ENCODE results near the gene DIDO1.
A peak's percentile ranks its signal among the peaks of the same experiment; 100 is the strongest.

Gene DIDO1

DNA sequence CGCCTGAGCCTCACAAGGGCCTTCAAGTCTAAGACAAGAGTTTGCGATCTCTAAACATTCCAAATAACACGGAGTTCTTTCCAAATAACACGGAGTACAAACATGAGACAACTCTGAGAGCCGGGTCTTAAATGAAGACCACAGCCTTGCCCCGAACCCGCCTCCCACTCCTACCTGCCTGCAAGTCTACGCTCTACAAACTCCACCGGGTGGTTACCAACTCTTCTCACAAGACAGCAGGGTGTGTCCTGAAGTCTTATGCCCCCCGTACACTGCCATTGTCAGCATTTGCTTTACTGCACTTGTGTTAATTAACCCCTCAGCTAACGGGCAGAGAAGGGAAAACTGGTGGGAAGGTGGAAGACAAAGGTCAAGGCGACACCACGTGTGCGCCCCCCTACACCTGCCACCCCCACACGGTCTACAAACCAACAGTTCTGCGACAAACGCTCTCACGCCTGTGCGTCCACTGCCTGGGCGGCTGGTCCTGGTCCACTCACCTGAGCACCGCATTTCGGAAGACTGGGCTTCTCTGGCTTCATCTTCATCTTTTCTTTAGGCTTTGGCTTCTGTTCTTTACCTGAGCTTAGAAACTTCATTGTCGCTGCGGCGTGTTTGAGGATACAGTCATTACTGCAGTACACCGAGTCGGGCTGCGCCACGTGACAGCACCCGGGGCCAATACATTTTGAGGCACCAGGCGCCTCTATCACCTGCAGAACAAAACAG, 19.5 kb downstream of the DIDO1 start:
- no peak for DNase-seq
- Mint-ChIP-seq H3K27ac (peak overlapping the region; percentile 57), H3K4me1 (ENCODE audit: low read depth) (peaks cover 38% of the 10 kb centered on the region), H3K9me3 (no peaks in the 10 kb centered on the region), H3K27me3 (no peaks in the 10 kb centered on the region), H3K4me3 (no peak overlapping the region), H3K36me3 (ENCODE audit: low read depth) (peaks cover 100% of the 10 kb centered on the region)

- Mint-ChIP-seq H3K4me3 (no peak overlapping the region), H3K9me3 (no peaks in the 10 kb centered on the region), H3K27me3 (no peaks in the 10 kb centered on the region), H3K4me1 (ENCODE audit: low read depth) (peaks cover 40% of the 10 kb centered on the region), H3K36me3 (ENCODE audit: low read depth) (peaks cover 100% of the 10 kb centered on the region), H3K27ac (peak overlapping the region; percentile 57)
- no peak for DNase-seq
These were observed 20.1 kb downstream of the DIDO1 start for GRCh38 chr20:62906209-62906608.

- Mint-ChIP-seq H3K4me1 (ENCODE audit: low read depth) (peaks cover 46% of the 10 kb centered on the region), H3K9me3 (no peaks in the 10 kb centered on the region), H3K27me3 (no peaks in the 10 kb centered on the region), H3K36me3 (ENCODE audit: low read depth) (peaks cover 100% of the 10 kb centered on the region), H3K27ac (peak overlapping the region; percentile 69), H3K4me3 (no peak overlapping the region)
- DNase-seq = no peak
These were observed 20.7 kb downstream of the DIDO1 start for GRCh38 chr20:62905536-62906117.

DNA sequence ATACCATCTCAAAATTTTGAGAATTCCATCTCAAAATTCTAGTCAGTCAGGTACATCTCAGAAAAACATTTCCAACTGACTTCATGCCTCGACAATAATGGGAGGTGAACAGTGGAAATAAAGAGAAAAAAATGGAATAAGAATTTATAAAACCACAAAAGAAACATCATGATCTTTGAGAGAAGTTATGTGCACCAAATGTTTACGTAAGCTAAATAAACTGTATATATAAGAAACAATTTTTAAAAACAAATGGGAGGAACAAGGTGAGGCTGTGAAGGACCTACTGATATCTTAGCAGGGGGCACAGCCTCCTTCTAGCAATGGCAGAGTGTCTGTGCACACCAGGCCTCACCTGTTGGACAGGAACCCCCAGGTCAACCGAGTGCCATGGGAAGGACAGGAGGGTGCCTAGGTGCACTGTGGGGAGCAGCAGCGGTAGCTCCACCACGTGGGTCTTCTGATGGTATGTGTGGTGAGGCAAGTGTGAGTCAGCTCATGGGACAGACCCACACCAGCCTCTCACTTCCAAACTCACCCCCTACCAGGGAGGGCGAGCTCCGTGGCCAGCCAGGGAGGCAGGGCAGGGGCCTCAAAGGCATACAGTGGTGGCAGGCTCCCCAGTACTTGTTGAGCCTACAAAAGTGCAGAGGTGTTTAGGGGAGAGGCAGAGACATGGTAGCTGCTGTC, 23.2 kb downstream of the DIDO1 start:
- Mint-ChIP-seq H3K4me1 (ENCODE audit: low read depth) (peaks cover 60% of the 10 kb centered on the region), H3K27me3 (no peaks in the 10 kb centered on the region), H3K27ac (peak overlapping the region; percentile 77), H3K4me3 (no peak overlapping the region), H3K9me3 (no peaks in the 10 kb centered on the region), H3K36me3 (ENCODE audit: low read depth) (peaks cover 80% of the 10 kb centered on the region)
- no peak for DNase-seq

DNA sequence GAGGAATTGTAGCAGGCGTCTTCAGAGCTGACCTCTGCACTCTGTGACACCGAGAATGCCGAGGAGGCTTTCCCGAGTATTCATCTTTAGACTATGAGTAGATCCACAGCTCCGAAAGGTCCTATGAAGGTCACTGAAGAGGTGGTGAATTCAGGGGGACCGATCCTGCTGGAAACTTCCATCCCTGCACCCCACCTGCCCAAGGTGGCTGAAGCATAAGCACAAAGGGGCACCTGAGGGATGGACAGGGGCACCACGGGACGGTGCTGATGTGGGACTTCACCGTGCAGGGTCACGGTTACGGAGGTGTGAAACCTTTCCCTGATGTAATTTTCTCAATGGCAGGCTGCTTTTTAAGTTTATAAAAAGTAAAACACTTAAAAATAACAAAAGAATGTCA, 24.4 kb downstream of the DIDO1 start:
- Mint-ChIP-seq H3K9me3 (no peaks in the 10 kb centered on the region), H3K36me3 (ENCODE audit: low read depth) (peaks cover 76% of the 10 kb centered on the region)

DNA sequence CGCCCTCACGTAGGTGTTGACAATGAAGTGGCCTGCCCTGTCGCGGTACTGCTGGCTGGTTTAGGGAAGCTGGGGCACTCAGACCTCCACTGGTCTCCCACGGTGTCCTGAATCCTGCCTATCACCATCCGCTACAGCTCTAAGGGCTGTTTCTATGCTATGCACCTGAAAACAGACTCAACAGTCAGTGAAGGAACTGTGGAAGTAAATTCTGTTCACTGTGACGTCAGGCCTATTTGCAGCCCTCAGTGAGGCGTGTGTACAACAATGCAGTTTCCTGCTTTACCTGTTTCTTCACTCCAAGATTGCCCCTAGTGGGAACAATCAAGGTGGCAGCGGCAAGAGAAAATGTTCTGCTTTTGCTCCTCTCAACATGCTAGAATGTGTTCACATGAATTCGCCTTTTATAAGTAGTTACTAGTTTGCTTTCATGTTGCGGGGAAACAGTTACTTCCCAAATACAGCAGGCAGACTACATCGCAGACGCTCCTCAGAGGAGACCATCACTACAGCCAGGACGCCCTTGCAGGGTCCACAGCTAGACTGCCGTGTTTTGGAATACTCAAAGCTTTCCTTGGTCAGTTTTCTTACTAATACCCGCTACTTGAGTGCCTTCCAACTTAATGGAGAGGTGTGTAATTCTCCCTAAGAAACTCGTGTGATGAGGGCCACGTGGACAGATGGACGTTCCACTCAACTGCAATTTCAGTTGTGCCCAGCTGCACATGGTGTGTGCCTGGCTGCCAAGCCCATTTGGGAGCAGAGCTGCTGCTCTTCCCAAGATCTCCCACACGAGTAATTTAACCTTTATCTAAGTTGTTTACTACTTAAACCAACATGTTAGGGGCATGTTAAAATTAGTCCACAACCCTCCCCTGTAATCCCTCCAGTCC, 25.4 kb downstream of the DIDO1 start:
- peaks cover 76% of the 10 kb centered on the region for H3K36me3 Mint-ChIP-seq (ENCODE audit: low read depth)
- peaks cover 54% of the 10 kb centered on the region for H3K4me1 Mint-ChIP-seq (ENCODE audit: low read depth)
- no peak for DNase-seq
- no peaks in the 10 kb centered on the region for H3K9me3 Mint-ChIP-seq
- peak overlapping the region; percentile 80 for H3K27ac Mint-ChIP-seq
- no peaks in the 10 kb centered on the region for H3K27me3 Mint-ChIP-seq
- H3K4me3 Mint-ChIP-seq = no peak overlapping the region

More for the DNA sequence above, 24.4 kb downstream of the DIDO1 start:
- no peaks in the 10 kb centered on the region for H3K27me3 Mint-ChIP-seq
- peaks cover 54% of the 10 kb centered on the region for H3K4me1 Mint-ChIP-seq (ENCODE audit: low read depth)
- H3K4me3 Mint-ChIP-seq = no peak overlapping the region
- no peak for DNase-seq
- H3K27ac Mint-ChIP-seq = peak overlapping the region; percentile 26

DNA sequence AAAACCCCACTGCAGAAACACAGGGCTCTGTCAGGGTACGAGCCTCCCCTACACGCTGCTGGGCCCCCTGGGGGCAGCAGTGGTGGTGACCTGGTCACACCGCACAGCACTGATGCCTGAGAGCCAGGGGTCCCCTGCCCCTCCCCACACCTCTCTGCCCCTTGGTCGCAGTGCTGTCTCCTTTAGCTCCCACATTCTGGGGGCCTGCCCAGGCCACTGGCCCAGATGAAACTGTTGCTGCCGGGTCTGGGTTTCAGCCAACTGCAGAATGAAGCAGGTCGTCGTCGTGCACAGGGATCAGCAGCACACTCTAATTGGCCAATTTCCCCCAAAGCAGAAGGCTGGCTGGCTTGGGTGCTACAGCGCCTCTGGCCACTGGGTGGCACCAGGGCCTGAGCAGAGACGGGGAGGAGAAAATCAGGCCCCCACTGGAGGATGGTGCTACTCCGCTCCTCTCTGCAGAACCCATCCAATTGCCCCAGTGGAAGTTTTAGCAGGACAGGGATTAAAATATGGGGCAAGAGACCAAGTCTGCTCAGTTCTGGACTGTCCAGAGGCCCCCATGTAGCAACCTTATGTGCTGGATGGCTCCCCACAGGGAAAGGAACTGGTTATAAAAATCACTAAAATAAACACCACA, 26.1 kb downstream of the DIDO1 start:
- Mint-ChIP-seq H3K27me3 (no peaks in the 10 kb centered on the region), H3K36me3 (ENCODE audit: low read depth) (peaks cover 76% of the 10 kb centered on the region), H3K27ac (peak overlapping the region; percentile 80), H3K4me1 (ENCODE audit: low read depth) (peaks cover 54% of the 10 kb centered on the region), H3K4me3 (no peak overlapping the region), H3K9me3 (no peaks in the 10 kb centered on the region)
- peak; percentile 82 for DNase-seq

- H3K36me3 Mint-ChIP-seq (ENCODE audit: low read depth) = peaks cover 76% of the 10 kb centered on the region
- H3K4me3 Mint-ChIP-seq = no peak overlapping the region
- H3K27me3 Mint-ChIP-seq = no peaks in the 10 kb centered on the region
- peaks cover 52% of the 10 kb centered on the region for H3K4me1 Mint-ChIP-seq (ENCODE audit: low read depth)
- H3K9me3 Mint-ChIP-seq = no peaks in the 10 kb centered on the region
- H3K27ac Mint-ChIP-seq = peak overlapping the region; percentile 80
- no peak for DNase-seq
These were observed 26.7 kb downstream of the DIDO1 start for GRCh38 chr20:62899633-62900051.

DNA sequence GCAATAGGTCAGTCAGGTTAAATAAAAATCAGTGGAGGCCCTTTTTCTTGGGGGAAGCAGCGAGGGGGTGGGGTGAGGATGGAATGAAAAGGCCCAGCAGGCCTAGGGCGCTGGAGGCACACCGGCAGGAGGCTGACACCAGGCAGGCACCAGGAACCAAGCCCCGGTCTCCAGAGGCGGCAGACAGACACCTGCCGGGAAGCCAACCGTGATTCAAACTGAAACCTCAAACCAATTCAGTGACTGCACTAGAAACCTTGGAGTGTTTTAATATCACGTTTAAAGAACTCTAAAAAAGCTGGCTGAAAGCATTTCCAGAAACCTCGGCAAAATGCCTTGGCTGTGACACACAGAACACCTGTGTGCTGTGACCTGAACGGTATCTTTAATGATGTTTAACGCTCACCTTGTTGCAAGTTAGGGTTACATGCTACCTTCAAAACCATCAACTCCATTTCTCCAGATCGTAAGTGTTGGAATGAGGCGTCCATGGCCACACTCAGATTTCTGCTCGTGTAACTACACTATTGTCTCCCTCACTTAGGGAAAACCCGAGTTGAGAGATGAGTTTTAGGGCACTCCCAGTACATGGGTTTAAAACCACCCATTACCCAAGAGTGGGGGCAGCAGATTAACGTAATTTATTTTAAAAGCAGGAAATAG, 27.2 kb downstream of the DIDO1 start:
- no peaks in the 10 kb centered on the region for H3K27me3 Mint-ChIP-seq
- peaks cover 50% of the 10 kb centered on the region for H3K4me1 Mint-ChIP-seq (ENCODE audit: low read depth)
- H3K36me3 Mint-ChIP-seq (ENCODE audit: low read depth) = peaks cover 76% of the 10 kb centered on the region
- DNase-seq = no peak
- peak overlapping the region; percentile 82 for H3K27ac Mint-ChIP-seq
- peak overlapping the region; percentile 28 for H3K4me3 Mint-ChIP-seq
- no peaks in the 10 kb centered on the region for H3K9me3 Mint-ChIP-seq

DNA sequence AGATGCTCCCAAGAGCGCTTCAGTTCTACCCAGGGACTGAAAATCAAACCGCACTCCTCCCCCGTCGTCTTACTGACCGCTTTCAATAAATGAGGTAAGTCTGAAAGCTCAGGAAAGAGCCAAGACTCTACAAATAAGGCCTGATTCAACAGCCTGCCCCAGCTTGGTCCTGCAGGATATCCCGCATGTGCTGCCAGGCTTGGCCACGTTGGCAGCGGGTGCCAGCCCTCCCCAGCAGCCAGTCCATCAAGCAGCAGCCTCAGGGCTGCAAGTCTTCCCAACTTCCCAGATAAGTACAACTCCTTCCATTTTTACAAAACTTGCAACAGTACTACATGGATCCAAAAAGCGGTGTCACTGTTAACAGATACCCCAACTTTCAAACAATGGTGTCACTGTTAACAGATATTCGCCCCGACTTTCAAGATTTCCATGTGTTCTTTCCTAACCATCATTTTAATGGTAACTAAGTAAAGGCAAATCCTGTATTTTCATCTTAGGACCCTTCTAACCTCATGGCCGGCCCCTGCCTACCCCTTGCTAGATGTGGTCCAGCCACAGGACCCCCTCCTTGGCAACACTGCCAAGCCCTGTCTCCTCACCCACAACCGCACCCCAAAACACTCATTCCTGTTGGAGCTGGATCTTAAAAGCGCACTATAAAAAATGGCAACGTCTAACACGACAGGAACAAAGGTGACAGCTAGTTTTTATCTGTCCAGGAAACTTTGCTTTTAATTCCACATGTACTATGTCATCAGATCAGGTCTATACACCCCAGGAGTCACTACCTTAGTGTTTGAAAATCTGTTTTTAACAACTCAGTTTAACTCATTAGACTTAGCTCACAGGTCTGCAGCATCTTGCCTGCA, 28.0 kb downstream of the DIDO1 start:
- H3K36me3 Mint-ChIP-seq (ENCODE audit: low read depth) = peaks cover 76% of the 10 kb centered on the region
- no peak for DNase-seq
- no peaks in the 10 kb centered on the region for H3K27me3 Mint-ChIP-seq
- H3K27ac Mint-ChIP-seq = peak overlapping the region; percentile 82
- H3K9me3 Mint-ChIP-seq = no peaks in the 10 kb centered on the region
- H3K4me3 Mint-ChIP-seq = no peak overlapping the region
- peaks cover 42% of the 10 kb centered on the region for H3K4me1 Mint-ChIP-seq (ENCODE audit: low read depth)

DNA sequence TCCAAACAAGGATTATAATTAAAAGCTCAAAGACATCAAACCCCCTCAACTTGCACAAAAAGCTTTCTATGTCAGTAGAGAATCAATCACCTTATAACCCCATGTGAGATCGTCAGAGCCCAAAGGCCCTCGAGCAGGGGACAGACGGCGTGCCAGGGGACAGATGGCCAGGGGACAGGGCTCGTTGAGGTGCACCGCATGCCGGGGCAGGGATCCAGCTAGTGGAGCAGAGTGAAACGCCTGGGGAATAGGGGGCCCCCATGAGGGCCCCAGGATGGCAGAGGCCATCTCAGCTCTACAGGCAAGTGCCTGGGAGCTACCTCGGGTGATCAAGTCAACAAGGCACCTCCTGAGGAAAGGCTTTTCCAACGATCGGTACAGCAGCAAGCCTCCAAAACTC, 28.6 kb downstream of the DIDO1 start:
- H3K36me3 Mint-ChIP-seq (ENCODE audit: low read depth) = peaks cover 76% of the 10 kb centered on the region
- peak overlapping the region; percentile 53 for H3K27ac Mint-ChIP-seq
- H3K27me3 Mint-ChIP-seq = no peaks in the 10 kb centered on the region

DNA sequence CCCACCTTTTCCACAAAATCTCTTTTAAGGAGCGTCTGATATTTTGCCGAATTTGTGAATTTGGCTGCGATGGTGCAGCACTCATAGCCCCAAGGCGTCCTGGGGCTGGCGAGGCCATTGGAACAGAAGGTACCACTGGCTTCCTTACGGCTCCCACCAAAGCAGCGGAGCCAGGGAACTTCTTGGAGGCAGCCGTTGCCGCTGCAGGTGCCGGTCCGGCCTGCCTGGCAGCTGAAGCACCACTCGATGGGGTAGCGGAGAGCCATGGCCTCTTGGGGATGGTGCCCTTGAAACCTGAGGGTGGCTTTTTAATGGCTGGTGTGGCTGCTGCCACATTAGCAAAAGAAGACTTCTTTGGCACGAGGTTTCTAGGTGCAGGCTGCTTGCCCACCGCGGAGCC, 29.8 kb downstream of the DIDO1 start:
- no peaks in the 10 kb centered on the region for H3K9me3 Mint-ChIP-seq
- H3K36me3 Mint-ChIP-seq (ENCODE audit: low read depth) = peaks cover 76% of the 10 kb centered on the region
- H3K4me3 Mint-ChIP-seq = no peak overlapping the region
- DNase-seq = no peak
- peaks cover 38% of the 10 kb centered on the region for H3K4me1 Mint-ChIP-seq (ENCODE audit: low read depth)
- H3K27me3 Mint-ChIP-seq = no peaks in the 10 kb centered on the region
- H3K27ac Mint-ChIP-seq = no peak overlapping the region

More for the DNA sequence above, 28.6 kb downstream of the DIDO1 start:
- no peak overlapping the region for H3K4me3 Mint-ChIP-seq
- DNase-seq = no peak
- no peaks in the 10 kb centered on the region for H3K9me3 Mint-ChIP-seq
- H3K4me1 Mint-ChIP-seq (ENCODE audit: low read depth) = peaks cover 40% of the 10 kb centered on the region

- Mint-ChIP-seq H3K4me3 (no peak overlapping the region), H3K27me3 (no peaks in the 10 kb centered on the region), H3K9me3 (no peaks in the 10 kb centered on the region), H3K36me3 (ENCODE audit: low read depth) (peaks cover 77% of the 10 kb centered on the region), H3K4me1 (ENCODE audit: low read depth) (peaks cover 31% of the 10 kb centered on the region), H3K27ac (peak overlapping the region; percentile 69)
- DNase-seq = no peak
These were observed 30.8 kb downstream of the DIDO1 start for GRCh38 chr20:62895539-62895938.
